ENCODE measurements around the gene TMEM52B.
A peak's percentile ranks its signal among the peaks of the same experiment; 100 is the strongest.

Gene TMEM52B

DNA sequence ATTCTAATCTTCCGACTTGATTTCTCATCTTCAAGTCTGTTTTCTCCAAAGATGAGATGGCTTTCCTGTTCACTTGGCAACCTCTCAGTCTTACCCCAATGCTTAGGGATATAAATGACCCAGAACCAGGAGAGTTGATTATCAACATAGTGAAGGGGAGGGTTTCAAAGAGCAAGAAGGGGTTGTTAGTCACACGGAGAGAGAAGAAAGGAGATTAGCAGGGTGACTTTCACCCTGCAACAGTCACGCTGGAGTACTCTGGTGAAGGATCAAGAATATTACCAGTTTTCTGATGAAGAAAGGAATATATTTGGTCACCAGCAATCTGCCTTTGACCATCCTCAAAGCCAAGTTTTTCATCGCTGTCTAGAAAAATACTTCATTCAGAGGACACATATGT, at the start of gene TMEM52B:
Gene TMEM52B (plus strand): TSS at position 212 of the 400 bp plus-strand sequence. CDS start 543 bp downstream, outside the sequence.
- DNase-seq, result no peak

DNA sequence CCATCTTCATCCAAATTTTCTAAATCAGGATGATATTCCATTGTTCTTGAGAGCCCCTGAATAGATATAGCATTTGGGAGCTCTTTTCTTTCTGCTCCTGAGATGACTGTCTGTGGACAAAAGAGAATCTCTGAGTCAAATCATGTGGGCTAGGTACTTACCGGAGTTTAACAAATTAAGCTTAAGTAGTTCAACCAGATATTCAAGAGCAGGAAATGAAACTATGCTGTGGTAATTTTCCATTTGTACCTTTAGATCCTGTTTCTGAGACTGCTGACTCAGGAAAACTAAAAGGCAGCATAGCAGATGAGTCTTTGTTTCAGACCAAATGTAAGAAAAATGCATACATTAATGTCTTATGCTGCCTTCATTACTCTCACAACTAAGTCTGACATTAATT, 48.8 kb upstream of the TMEM52B start, which contains the start of gene CLEC7A:
Gene CLEC7A (minus strand): TSS at position 158 of the 400 bp plus-strand sequence. CDS start 117 bp downstream, at position 41.
- DNase-seq, result no peak

DNA sequence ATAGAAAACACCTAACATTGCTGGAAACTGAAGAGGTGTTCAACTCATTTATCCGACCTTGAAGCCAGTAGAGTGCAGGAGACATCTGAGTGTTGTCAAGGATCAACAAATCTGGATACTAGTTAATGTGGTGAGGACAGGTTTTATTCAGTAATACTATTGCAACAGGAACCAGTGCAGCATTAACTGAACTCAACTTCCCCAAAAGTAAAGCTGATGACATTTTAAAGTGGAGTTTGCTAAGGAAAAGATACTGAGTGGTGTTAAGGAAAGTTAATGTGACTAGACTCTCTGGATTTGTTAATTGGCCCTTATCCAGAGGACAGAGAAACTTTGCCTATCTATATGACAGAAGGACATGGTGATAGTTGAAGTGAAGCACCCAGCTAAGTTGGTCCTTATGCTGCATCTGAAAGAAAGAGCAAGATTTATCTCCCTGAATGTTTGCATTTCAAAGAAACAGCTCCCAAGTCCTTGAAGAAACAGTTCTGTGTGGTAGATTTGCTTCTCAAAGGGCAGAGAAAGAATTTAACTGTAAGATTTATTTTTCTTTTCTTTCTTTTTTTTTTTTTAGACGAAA, 47.6 kb upstream of the TMEM52B start:
- no peak for DNase-seq

DNA sequence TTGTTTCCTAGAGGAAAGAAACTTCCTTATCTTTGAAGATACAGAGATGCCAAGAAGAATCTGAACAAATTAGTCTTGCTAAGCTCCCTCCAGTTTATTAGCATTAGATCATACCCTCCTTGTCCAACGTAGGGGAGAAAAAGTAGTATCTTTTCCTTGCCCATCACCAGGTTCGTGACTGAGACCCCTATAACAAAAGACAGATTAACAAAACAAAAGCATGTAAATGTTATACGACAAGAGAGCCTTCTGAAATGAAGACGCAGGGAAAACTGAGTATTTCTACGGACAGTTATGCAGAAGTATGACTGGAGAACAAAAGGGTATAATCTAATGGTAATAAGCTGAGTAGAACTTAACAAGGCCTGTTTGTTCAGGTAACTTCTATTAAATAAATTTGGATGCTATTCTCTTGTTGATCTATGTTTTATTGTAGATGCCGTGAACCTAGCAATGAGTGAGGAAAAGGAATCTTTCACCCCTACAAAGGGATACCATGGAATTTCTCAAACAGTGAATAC, 45.9 kb upstream of the TMEM52B start:
- no peak for DNase-seq

DNA sequence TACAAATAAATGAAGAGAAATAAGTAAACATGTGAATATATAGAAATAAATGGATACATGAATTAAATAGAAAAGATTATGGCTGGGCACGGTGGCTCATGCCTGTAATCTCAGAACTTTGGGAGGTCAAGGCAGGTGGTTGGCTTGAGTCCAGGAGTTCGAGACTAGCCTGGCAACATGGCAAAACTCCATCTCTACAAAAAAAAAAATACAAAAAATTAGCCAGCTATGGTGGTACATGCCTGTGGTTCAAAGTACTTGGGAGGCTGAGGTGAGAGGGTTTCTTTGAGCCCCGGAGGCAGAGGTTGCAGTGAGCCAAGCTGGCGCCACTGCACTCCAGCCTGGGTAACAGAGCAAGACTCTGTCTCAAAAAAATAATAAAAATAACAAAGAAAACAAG, 43.7 kb upstream of the TMEM52B start:
- no peak for DNase-seq

DNA sequence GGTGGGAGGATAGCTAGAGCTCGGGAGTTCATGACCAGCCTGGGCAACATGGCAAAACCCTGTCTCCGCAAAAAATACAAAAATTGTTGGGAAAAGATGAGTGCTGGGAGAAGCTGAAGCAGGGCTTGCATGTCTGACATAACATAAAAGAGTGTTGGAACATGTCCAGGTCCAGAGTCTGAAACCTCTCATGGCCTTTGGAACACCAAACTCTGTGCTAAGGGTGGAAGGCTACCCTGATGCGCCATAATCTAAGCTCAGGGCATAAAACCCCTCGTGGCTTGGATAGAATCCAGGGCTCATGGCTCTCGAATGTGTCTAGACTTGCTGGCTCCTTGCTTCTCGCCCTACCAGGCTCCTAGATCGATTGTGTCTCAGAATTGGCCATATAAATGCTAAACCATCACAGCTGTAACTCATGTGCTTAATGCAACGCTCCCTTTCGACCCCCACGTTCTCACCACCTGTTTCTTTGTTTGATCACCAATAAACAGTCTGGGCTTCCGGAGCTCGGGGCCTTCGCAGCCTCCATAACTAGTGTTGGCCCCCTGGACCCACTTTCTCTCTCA, 42.1 kb upstream of the TMEM52B start:
- no peak for DNase-seq

DNA sequence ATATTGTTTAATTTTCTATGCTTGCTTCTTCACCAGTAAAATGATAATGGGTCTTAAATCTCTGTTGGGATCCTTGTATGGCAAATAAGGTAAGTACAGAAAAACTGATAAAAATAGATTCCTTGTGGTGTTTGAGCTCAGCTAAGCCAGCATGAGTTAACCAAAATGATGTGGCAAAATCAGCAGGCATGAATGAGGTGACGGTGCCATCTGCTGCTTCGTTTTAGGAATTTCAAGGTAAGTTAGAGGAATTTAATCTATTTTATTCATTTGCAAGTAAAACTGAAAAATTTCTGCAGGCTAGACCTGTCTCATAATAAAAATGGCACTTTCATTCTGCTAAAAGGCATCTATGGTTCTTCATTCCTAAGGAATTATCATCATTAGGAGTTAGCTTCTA, 38.8 kb upstream of the TMEM52B start:
- DNase-seq, result no peak

DNA sequence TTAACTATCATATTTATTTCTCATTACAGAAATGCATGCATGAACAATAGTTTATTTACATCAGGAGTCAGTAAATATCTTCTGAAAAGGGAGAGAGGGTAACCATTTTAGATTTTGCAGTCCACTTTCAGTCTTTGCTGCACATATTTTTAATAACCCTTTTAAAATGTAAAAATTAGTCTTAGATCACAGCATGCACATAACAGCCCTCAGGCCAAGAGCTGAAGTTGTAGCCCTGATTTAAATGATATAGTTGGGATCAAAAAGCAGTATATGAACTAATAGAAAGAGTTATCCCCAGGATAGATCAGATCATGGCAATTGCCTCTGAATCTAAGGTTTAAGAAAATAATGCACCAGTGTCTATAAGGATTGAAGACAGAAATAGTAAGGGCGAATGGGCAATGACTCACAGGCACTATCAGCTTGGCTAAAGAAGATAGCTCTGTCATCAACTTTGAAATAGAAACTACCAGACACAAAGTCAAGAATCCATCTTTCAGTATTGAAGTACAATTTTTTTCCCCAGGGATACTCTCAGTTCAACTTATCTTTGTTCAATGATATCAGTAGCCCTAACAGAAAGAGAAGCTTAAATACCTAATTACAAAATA, 35.7 kb upstream of the TMEM52B start:
- DNase-seq, result no peak

DNA sequence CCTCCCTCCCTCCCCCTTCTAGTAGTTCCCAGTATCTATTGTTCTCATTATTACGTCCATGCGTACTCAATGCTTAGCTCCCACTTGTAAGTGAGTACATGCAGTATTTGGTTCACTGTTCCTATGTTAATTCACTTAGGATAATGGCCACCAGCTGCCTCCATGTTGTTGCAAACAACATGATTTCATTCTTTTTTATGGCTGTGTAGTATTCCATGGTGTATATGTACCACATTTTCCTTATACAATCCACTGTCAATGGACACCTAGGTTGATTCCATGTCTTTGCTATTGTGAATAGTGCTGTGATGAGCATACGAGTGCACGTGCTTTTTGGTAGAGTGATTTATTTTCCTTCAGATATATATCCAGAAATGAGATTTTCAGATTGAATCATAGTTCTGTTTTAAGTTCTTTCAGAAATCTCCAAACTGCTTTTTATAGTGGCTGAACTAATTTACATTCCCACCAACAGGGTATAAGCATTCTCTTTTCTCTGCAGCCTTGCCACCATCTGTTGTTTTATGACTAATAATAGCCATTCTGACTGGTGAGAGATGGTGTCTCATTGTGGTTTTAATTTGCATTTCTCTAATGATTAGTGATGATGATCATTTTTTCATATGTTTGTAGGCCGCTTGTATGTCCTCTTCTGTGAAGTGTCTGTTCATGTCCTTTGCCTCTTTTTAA, 31.0 kb upstream of the TMEM52B start:
- DNase-seq, result no peak

DNA sequence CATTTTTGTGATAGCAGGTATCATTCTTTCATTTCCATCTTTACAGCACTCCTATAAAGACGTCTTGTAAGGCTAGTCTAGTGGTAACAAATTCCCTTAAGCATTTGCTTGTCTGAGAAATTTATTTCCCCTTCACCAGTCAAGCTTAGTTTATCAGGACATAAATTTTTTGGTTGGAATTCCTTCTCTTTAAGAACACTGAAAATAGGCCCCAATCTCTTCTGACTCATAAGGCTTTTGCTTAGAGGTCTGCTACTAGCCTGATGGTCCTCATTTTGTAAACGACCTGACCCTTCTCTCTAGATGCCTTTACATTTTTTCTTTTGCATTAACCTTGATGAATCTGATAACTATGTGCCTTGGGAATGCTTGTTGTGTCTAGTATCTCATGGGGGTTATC, 27.2 kb upstream of the TMEM52B start:
- no peak for DNase-seq

DNA sequence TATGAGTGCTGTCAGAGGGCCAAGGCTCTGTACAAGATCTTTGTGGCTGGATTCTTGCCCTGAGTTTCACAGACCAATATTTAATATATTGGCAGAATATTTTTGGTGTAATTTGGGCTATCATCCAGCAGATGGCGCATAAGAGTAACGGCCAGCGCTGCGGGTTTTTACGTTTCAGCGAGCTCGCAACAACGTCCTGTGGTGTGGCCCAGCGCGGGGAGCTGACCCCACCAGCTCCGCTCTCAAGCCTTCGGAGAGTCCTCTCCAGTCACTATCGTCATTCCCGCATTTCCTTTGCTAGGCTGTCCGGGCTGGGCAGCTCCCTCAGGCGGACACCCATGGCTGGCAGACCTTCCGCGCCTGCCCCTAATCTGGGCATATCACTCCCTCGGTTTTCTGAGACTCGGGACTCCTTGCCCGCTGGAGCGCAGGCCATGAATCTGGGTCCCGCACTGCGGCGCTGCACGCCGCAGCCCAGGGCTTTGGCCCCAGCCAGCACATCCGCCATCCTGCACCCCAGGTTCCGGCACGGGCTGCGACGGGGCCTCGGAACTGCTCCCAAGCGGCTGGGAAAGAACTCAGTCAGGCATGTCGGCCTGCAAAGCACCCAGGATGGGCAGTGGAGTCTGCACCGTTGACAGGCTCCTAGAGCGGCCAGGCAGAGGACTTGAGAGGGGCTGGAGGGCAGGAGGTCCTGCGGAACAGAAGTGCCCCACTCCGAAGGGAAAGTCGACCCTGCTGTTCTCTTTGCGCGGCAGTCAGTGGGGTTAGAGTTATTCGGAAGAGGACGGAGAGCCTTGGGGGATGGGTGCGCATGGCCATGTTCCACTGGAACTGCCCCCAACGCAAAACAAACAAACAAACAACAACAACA, 25.3 kb upstream of the TMEM52B start:
- DNase-seq, result peak; percentile 64

DNA sequence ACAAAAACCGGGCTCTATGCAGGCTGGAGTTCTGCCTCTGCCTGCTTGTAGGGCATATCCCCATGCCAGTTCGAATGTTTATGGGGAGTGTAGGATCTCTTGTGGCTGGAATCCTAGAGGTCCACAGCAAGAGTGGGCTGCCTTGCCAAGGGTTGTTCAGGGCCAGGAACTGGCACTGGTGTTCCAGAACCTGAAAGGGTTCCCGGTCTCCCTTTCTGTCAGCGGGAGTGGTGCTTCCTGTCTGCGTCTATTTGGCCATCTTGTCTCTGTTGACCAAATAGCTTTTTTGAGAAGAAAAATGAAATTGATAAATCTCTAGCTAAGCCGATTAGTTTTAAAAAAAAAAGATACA, 24.7 kb upstream of the TMEM52B start:
- no peak for DNase-seq

DNA sequence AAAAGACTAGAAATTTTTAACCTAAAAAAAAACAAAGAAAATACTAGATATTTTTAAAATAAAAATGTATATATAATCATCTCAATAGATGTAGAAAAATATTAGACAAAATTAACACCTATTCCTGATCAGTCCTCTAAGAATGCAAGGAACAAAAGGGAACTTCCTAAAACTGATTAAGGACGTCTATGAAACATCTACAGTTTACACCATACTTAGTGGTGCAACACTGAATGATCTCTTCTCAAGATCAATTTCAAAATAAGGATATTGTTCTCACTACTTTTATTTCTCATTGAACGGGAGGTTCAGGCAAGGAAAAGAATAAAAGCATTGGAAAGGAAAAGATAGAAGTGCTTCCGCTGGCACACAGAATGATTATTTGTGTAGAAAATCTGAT, 22.9 kb upstream of the TMEM52B start:
- no peak for DNase-seq

DNA sequence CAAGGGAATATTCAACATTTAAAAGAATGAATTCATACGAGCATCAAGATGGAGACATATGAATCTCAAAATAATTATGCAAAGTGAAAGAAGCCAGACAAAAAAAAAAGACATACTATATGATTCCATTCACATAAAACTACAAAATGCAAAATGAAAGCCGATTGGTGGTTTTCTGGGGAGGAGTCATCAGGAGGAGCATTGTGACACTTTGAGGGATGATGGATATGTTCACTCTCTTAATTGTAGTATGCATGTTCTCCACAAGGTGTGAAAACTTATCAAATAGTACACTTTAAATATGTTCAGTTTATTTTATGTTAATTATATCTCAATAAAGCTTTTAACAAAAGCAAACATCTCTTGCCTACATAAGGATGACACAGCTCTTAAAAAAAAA, 20.4 kb upstream of the TMEM52B start:
- DNase-seq, result no peak

DNA sequence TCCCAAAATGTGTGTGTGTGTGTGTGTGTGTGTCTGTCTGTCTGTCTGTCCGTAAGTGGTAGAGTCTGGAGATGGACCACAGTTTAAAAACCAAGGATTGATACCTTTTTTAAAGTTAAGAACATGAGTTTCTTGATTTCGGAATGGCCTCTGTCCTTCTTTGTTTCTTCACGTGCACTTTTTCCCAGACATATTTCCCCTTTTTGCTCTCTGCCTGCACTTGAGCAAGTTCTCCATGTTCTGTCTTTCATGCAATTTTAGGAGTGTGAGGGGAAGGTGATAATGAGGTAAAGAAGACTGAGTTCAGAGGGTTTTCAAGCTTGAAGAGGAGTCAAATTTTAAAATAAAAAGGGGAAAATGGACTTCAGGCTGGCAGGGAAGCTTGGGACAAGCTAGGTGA, 19.6 kb upstream of the TMEM52B start:
- no peak for DNase-seq

DNA sequence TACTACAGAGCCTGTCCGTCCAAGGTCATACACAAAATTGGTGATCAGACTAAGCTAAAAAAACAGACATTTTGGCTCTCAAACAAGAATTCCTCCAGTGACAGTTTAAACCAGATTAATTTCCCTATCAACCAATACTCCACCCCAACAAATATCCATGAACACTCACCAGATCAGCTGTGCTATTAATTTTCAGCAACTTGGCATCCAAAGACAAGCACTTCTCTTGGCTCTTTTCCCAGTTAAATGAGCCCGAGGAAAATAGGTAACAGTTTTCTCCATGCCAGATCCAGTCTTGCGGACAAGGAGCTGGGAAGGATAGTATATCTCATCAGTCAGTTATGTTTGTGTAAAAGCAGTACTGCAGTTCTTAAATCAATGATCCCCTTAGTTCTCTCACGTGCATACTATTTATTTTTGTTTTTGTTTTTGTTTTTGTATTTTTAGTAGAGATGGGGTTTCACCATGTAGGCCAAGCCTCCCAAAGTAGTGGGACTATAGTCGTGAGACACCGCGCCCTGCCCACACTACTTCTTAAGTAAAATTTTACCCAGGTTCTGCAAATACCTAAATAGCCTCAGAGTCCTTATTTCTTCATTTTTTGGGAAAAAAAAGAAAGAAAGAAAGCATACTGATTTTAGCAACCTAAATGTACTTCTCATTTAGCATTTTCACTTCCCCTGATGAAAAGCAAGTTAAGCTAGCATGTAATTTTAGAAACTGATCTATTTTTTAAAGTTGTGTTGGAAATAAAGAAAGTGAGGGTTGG, 18.0 kb upstream of the TMEM52B start:
- no peak for DNase-seq

DNA sequence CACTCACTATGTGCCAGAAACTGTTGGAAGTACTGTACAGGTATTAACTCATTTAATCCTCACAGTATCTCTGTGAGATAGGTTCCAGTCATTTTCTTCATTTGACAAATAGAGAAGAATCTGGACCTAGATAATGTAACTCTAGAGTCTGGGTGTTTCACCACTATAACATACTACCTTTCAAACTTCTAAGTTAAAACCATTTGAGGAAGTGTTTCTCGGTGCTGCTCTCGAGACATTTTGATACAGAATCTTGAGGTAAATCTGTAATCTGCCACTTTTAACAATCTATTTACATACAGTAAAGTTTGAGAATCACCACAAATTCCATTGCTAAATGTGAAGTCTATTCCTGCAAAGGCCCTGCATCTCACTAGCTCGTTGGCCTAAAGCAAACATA, 15.7 kb upstream of the TMEM52B start:
- no peak for DNase-seq

DNA sequence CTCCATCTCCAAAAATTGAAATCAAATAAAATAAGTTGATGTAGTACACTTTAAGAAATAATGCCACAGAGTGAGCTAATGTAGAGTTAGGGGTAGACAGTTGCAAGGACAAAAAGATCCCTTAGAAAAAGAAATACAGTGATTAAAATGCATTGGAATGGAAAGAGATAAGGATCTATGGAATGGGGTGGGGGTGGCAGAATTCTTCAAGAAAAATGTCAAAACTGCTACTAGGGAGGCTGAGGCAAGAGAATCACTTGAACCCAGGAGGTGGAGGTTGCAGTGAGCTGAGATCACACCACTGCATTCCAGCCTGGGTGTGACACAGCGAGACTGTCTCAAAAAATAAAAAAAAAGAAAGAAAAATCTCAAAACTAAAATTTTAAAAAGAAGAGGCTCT, 13.4 kb upstream of the TMEM52B start:
- no peak for DNase-seq

DNA sequence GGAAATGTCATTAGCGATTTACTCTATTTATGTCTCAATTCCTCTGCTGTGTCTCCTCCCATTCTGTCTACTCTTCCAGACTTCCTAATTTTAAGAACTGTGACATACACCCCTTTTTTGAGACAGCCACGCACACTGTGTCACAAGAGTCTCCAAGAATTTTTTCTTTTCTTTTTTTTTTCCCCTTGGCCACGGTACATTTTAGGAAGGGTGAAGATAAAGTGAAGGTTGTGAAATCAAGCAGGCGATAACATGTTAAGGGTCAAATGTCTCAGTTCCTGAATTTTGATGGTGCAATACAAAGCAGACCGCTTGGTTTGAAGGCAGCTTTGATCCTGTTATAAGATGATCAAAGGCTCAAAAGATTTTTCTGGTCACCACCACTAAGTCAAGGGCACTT, 11.2 kb upstream of the TMEM52B start:
- DNase-seq, result no peak

DNA sequence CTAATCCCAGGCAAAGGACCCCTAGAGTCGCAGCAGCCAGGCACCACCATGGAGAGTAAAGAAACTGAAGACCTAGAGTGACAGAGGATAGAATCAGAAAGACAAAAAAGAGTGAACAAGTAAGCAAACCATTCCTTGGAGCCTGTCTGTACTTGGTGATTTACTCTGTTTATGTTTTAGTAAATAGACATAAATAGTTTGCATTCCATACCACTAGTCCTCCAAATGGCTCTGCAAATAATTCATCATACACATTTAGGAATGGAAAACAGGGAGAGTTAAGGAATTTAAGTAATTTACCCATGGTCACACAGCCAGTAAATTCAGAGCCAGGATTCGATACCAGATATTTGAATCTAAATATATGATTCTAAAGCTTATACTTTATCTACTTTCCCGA, 9.7 kb upstream of the TMEM52B start:
- no peak for DNase-seq

DNA sequence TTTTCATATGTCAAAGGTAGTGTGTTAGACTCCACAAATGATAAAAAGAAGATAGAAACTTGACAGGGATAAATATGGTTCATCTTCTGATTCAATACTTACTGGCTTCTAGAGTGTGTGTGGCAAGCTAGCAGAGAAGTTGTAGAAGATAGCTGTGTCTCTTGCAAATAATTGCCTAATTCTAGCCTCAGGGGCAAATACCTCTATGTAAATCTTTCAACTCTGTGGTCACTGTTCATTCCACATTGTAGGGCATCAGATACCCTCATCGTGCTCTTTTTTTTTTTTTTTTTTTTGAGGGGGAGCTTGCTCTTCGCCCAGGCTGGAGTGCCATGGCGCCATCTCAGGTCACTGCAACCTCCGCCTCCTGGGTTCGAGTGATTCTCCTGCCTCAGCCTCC, 8.6 kb upstream of the TMEM52B start:
- no peak for DNase-seq

All from activated CD4-positive, CD25-positive, alpha-beta regulatory T cell treated with anti-CD3 and anti-CD28 coated beads, Interleukin-2, amount 50 U/mL, for 72 hours (primary cell).